ENCODE data around the gene GTF2A1L. TPM values are rescaled to one million over a fixed set of nuclear protein-coding genes. Genes with fewer than 3 reads are reported as not detected.
"Not testable (repeated sequence)": the region's sequence is repeated elsewhere in the genome, so short reads cannot be mapped to it uniquely, and the experiment has no call there.

Gene GTF2A1L
- total and polyA plus RNA-seq, 4 donors: 11.7 TPM; not detected in 3

GRCh38 chr2:48600204-48600813 is 17.3 kb upstream of the GTF2A1L start:
- Histone ChIP-seq H3K27ac (ENCODE audit: low read depth in 1 of 2, low read length in 2 of 2) (no peak overlapping the region), H3K4me3 (ENCODE audit: low read length in 2 of 2) (no peak overlapping the region), H3K27me3 (ENCODE audit: control insufficient read depth in 1 of 2, insufficient read depth in 2 of 2, low read length in 1 of 2) (no peaks in the 10 kb centered on the region), H3K4me1 (ENCODE audit: control insufficient read depth in 1 of 2, insufficient read depth in 2 of 2, low read length in 2 of 2) (no peaks in the 10 kb centered on the region), H3K9me3 (ENCODE audit: control insufficient read depth, low read length) (peaks cover 2% of the 10 kb centered on the region), H3K36me3 (ENCODE audit: control insufficient read depth in 1 of 2, insufficient read depth in 2 of 2, low read length in 1 of 2) (peaks cover 1 to 2% of the 10 kb centered on the region in 2 donors)
- ATAC-seq (ENCODE audit: low FRiP score) (no peak), DNase-seq (no peak)
- intact Hi-C loops (cut with DNase I): loop anchor here in 1 of 2 donors (5.0 kb wide), 1 partner anchor 122 kb away; no protein-coding TSS in a partner anchor
- WGBS, 2 donors: 32 to 33% methylated on average over 4 of the region's 4 CpGs

GRCh38 chr2:48600917-48601316 is 16.7 kb upstream of the GTF2A1L start:
- Histone ChIP-seq H3K9me3 (ENCODE audit: control insufficient read depth, low read length) (peaks cover 2% of the 10 kb centered on the region), H3K4me1 (ENCODE audit: control insufficient read depth in 1 of 2, insufficient read depth in 2 of 2, low read length in 2 of 2) (no peaks in the 10 kb centered on the region), H3K27ac (ENCODE audit: low read depth in 1 of 2, low read length in 2 of 2) (no peak overlapping the region), H3K27me3 (ENCODE audit: control insufficient read depth in 1 of 2, insufficient read depth in 2 of 2, low read length in 1 of 2) (no peaks in the 10 kb centered on the region), H3K36me3 (ENCODE audit: control insufficient read depth in 1 of 2, insufficient read depth in 2 of 2, low read length in 1 of 2) (peaks cover 0 to 3% of the 10 kb centered on the region in 2 donors), H3K4me3 (ENCODE audit: low read length in 2 of 2) (no peak overlapping the region)
- 82% methylated on average over 3 of the region's 3 CpGs for WGBS, 2 donors
- intact Hi-C loops (cut with DNase I): loop anchor here in 1 of 2 donors (5.0 kb wide), 1 partner anchor 121 kb away; no protein-coding TSS in a partner anchor
- ATAC-seq (ENCODE audit: low FRiP score) (no peak), DNase-seq (no peak)

- peaks cover 0 to 3% of the 10 kb centered on the region in 2 donors for H3K36me3 ChIP-seq (ENCODE audit: control insufficient read depth in 1 of 2, insufficient read depth in 2 of 2, low read length in 1 of 2)
- H3K4me1 ChIP-seq (ENCODE audit: control insufficient read depth in 1 of 2, insufficient read depth in 2 of 2, low read length in 2 of 2): no peaks in the 10 kb centered on the region
- no peaks in the 10 kb centered on the region for H3K27me3 ChIP-seq (ENCODE audit: control insufficient read depth in 1 of 2, insufficient read depth in 2 of 2, low read length in 1 of 2)
- WGBS, 2 donors: 75 to 83% methylated on average over 7 of the region's 7 CpGs
- intact Hi-C loops (cut with DNase I): loop anchor here in 1 of 2 donors (5.0 kb wide), 1 partner anchor 121 kb away; no protein-coding TSS in a partner anchor
- no peak overlapping the region for H3K4me3 ChIP-seq (ENCODE audit: low read length in 2 of 2)
- no peak overlapping the region for H3K27ac ChIP-seq (ENCODE audit: low read depth in 1 of 2, low read length in 2 of 2)
- H3K9me3 ChIP-seq (ENCODE audit: control insufficient read depth, low read length): peaks cover 2% of the 10 kb centered on the region
- DNase-seq: no peak
- ATAC-seq (ENCODE audit: low FRiP score): peak; percentile 30
These were observed 16.3 kb upstream of the GTF2A1L start for GRCh38 chr2:48601349-48601748.

- Histone ChIP-seq H3K9me3 (ENCODE audit: control insufficient read depth, low read length) (peaks cover 2% of the 10 kb centered on the region), H3K27ac (ENCODE audit: low read depth in 1 of 2, low read length in 2 of 2) (no peak overlapping the region), H3K36me3 (ENCODE audit: control insufficient read depth in 1 of 2, insufficient read depth in 2 of 2, low read length in 1 of 2) (peaks cover 0 to 3% of the 10 kb centered on the region in 2 donors), H3K27me3 (ENCODE audit: control insufficient read depth in 1 of 2, insufficient read depth in 2 of 2, low read length in 1 of 2) (no peaks in the 10 kb centered on the region), H3K4me3 (ENCODE audit: low read length in 2 of 2) (no peak overlapping the region), H3K4me1 (ENCODE audit: control insufficient read depth in 1 of 2, insufficient read depth in 2 of 2, low read length in 2 of 2) (no peaks in the 10 kb centered on the region)
- DNase-seq (no peak), ATAC-seq (ENCODE audit: low FRiP score) (no peak)
- intact Hi-C loops (cut with DNase I): no loop called here
- WGBS, 2 donors: 83 to 84% methylated on average over 5 of the region's 5 CpGs
These were observed 12.0 kb upstream of the GTF2A1L start for GRCh38 chr2:48605482-48606175.

GRCh38 chr2:48607307-48608014 is 10.2 kb upstream of the GTF2A1L start:
- no peak for DNase-seq
- Histone ChIP-seq H3K36me3 (ENCODE audit: control insufficient read depth in 1 of 2, insufficient read depth in 2 of 2, low read length in 1 of 2) (peaks cover 0 to 3% of the 10 kb centered on the region in 2 donors), H3K4me3 (ENCODE audit: low read length in 2 of 2) (no peak overlapping the region), H3K27me3 (ENCODE audit: control insufficient read depth in 1 of 2, insufficient read depth in 2 of 2, low read length in 1 of 2) (no peaks in the 10 kb centered on the region), H3K27ac (ENCODE audit: low read depth in 1 of 2, low read length in 2 of 2) (no peak overlapping the region), H3K4me1 (ENCODE audit: control insufficient read depth in 1 of 2, insufficient read depth in 2 of 2, low read length in 2 of 2) (no peaks in the 10 kb centered on the region), H3K9me3 (ENCODE audit: control insufficient read depth, low read length) (peaks cover 2% of the 10 kb centered on the region)
- intact Hi-C loops (cut with DNase I): no loop called here
- no peak for ATAC-seq (ENCODE audit: low FRiP score)
- 85 to 86% methylated on average over 10 of the region's 10 CpGs for WGBS, 2 donors

- H3K4me1 ChIP-seq (ENCODE audit: control insufficient read depth in 1 of 2, insufficient read depth in 2 of 2, low read length in 2 of 2): no peaks in the 10 kb centered on the region
- H3K4me3 ChIP-seq (ENCODE audit: low read length in 2 of 2): no peak overlapping the region
- DNase-seq: no peak
- no peak overlapping the region for H3K27ac ChIP-seq (ENCODE audit: low read depth in 1 of 2, low read length in 2 of 2)
- no peak for ATAC-seq (ENCODE audit: low FRiP score)
- H3K9me3 ChIP-seq (ENCODE audit: control insufficient read depth, low read length): no peaks in the 10 kb centered on the region
- H3K27me3 ChIP-seq (ENCODE audit: control insufficient read depth in 1 of 2, insufficient read depth in 2 of 2, low read length in 1 of 2): no peaks in the 10 kb centered on the region
- intact Hi-C loops (cut with DNase I): no loop called here
- no peaks in the 10 kb centered on the region for H3K36me3 ChIP-seq (ENCODE audit: control insufficient read depth in 1 of 2, insufficient read depth in 2 of 2, low read length in 1 of 2)
- 83 to 89% methylated on average over 2 of the region's 2 CpGs for WGBS, 2 donors
These were observed 4.4 kb upstream of the GTF2A1L start for GRCh38 chr2:48613211-48613610.

- H3K27ac ChIP-seq (ENCODE audit: low read depth in 1 of 2, low read length in 2 of 2); H3K9me3 ChIP-seq (ENCODE audit: control insufficient read depth, low read length); H3K4me3 ChIP-seq (ENCODE audit: low read length in 2 of 2); H3K27me3 ChIP-seq (ENCODE audit: control insufficient read depth in 1 of 2, insufficient read depth in 2 of 2, low read length in 1 of 2); ATAC-seq (ENCODE audit: low FRiP score); H3K4me1 ChIP-seq (ENCODE audit: control insufficient read depth in 1 of 2, insufficient read depth in 2 of 2, low read length in 2 of 2); DNase-seq; H3K36me3 ChIP-seq (ENCODE audit: control insufficient read depth in 1 of 2, insufficient read depth in 2 of 2, low read length in 1 of 2); intact Hi-C loops (cut with DNase I): not testable (repeated sequence)
- 95 to 96% methylated on average over 23 to 35 of the region's 35 CpGs for WGBS, 2 donors
These were observed 3.1 kb upstream of the GTF2A1L start for GRCh38 chr2:48614581-48614980.

DNA sequence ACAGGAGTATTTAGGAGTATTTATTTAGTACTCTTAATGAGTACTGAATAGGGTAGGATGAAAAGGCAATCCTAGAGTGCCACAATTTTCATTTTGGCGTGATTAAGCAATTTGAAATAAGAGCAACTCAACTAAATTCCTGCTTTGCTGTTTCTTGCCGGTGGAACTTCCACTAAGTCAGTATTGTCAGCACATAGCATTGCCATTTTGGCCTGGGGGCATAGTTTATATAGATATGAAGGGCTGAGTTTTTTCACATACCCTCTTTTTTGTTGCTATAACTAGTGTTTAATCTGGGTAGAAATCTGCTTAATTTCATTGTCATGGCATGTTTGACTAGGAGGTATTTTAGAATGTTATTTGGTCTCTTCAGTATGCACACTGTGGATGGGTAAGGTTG is 1.9 kb downstream of the GTF2A1L start:
- intact Hi-C loops (cut with DNase I): no loop called here
- Histone ChIP-seq H3K27ac (ENCODE audit: low read depth in 1 of 2, low read length in 2 of 2) (no peak overlapping the region), H3K36me3 (ENCODE audit: control insufficient read depth in 1 of 2, insufficient read depth in 2 of 2, low read length in 1 of 2) (peaks cover 0 to 4% of the 10 kb centered on the region in 2 donors), H3K9me3 (ENCODE audit: control insufficient read depth, low read length) (no peaks in the 10 kb centered on the region), H3K4me3 (ENCODE audit: low read length in 2 of 2) (no peak overlapping the region), H3K4me1 (ENCODE audit: control insufficient read depth in 1 of 2, insufficient read depth in 2 of 2, low read length in 2 of 2) (no peaks in the 10 kb centered on the region), H3K27me3 (ENCODE audit: control insufficient read depth in 1 of 2, insufficient read depth in 2 of 2, low read length in 1 of 2) (no peaks in the 10 kb centered on the region)
- ATAC-seq (ENCODE audit: low FRiP score) (no peak), DNase-seq (no peak)
- WGBS, 2 donors: 69 to 79% methylated on average over 2 of the region's 2 CpGs

Data from aorta (tissue), 5 donors.